Stimulated activated CD8-positive, alpha-beta memory T cell treated with anti-CD3 and anti-CD28 coated beads, Interleukin-12 subunit alpha, Interleukin-12 subunit beta, amount 100 ng/mL, for 24 hours (primary cell): ENCODE measurements around the gene ODAD3.
A peak's percentile ranks its signal among the peaks of the same experiment; 100 is the strongest.

ENCODE experiments used
- DNase-seq: peaks from one replicate; pipeline ENCODE4 v3.0.0-alpha.2; 2020; ENCODE audit errors: extremely low read depth

ODAD3 gene

DNA sequence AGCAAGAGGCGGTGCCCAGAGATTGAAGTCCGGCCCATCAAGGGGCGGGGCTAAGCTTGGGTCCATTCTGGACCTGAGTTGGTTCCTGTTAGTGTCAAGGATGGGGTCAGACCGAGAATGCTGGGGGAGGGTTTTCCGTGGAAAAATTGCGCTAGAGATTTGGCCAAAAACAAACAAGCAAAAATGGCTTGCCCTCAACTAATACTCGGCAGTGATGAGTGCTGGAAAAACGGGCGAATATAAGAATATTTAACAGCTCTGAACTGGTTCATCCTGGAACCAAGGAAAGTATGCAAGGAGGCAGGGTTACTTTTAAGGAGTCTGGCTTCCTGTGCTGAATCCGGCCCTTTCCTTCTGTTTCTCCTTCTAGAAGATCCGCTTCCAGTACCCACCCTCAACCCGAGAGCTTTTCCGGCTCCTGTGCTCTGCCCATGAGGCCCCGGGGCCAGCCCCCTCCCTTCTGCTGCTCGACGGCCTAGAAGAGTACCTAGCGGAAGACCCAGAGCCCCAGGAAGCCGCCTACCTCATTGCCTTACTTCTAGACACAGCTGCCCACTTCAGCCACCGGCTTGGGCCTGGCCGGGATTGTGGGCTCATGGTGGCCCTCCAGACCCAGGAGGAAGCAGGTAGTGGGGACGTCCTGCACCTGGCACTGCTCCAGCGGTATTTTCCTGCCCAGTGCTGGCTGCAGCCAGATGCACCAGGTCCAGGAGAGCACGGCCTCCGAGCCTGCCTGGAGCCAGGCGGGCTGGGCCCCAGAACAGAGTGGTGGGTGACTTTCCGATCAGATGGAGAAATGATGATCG lies 59.6 kb downstream of the ODAD3 start:
- DNase-seq = no peak

DNA sequence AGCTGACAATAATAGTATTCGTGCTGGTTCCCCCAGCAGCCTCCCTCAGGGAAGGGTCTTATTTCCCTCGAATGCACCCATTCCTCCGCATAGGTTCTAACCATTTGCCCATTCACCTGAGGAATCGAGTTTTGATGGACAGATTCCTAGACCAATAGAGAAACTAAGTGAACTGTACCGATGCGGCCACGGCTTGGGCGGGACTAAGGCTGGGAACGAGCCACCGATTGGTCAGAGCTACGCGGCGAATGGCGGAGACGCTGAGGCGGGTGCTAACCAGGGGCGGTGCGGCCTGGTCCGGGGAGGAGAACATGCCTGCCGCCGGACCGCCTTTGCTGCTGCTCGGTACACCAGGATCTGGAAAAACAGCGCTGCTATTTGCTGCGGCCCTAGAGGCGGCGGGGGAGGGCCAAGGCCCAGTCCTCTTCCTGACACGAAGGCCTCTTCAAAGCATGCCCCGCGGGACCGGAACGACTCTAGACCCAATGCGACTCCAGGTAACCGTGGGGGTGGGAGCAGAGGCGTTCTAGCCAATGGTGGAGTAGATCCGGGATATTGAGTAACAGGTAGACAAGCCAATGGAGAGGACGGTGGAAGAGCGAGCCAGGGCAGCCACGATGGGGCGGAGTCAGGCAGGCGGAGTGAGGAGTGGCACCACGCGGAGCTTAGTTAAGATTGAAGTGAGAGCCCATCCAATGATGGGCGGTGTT lies 60.3 kb downstream of the ODAD3 start, which contains the start of gene SWSAP1:
Gene SWSAP1 (plus strand): TSS at position 234 of the 710 bp plus-strand sequence. CDS start 15 bp downstream, at position 249.
- peak; percentile 92 for DNase-seq

- no peak for DNase-seq
Observed at GRCh38 chr19:11373885-11374432, 61.0 kb downstream of the ODAD3 start.

DNA sequence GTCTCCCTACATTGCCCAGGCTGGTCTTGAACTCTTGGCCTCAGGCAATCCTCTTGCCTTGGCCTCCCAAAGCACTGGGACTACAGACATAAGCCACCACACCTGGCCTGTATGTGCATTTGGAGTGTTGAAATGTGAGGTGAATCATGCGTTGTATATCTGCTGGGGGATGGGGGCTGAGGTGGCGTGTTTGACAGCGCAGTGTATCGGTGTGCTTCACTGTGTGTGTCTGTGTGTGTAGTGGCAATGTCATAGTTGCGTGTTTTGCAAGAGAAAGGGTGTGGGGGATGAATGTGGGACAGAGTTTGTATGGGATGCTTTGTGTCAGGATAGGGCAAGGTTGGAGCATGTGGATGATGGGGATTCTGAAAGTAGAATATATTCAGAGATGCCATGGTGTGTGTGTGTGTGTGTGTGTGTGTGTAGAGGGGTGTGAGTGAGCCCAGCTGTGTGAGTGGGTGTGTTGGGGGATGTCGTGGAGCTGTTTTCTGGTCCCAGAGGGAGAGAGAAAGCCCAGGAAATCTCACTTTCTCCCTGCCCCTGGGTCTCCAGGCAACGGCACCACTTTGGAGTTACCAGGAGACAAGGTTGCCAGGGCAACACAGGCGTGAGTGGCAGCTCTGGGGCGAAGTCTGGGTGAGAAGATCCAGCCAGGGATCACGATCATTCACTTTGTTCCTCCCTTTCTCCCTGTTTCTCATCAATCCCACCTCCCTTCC lies 61.6 kb downstream of the ODAD3 start:
- DNase-seq = no peak

DNA sequence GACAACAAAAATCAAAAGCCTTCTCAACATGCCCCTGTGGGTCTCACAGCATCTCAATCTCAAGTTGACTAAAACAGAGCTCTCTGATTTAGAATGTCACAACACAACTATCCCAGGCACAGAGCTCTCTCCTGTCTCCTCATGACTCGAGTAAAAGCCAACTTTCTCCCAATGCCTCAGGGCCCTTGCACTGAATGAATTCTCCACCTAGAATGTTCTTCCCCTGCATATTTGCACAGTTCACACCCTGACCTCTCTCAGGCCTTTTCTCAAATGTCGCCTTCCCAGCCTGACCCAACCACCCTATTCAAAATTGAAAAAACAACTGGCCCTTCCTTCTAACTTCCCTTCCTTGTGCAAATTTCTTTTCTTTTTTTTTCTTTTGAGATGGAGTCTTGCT lies 64.2 kb downstream of the ODAD3 start:
- DNase-seq = no peak
